ENCODE results near the gene SEC14L5. TPM values are rescaled to one million over a fixed set of nuclear protein-coding genes. Genes with fewer than 3 reads are reported as not detected.
"Not testable (repeated sequence)": the region's sequence is repeated elsewhere in the genome, so short reads cannot be mapped to it uniquely, and the experiment has no call there.

SEC14L5 gene
- total RNA-seq, 1 donor from 2014 or later: not detected

- TF ChIP-seq CTCF (IDR thresholded peaks at IDR 0.05): no peak
- H3K27ac Mint-ChIP-seq (ENCODE audit: unreplicated experiment): no peak overlapping the region
- H3K4me1 Mint-ChIP-seq (ENCODE audit: unreplicated experiment): no peaks in the 10 kb centered on the region
- H3K27me3 Mint-ChIP-seq (ENCODE audit: unreplicated experiment): peaks cover 15% of the 10 kb centered on the region
- DNase-seq (ENCODE audit: extremely low spot score, unreplicated experiment): no peak
- H3K36me3 Mint-ChIP-seq (ENCODE audit: unreplicated experiment): no peaks in the 10 kb centered on the region
- no peak overlapping the region for H3K4me3 Mint-ChIP-seq (ENCODE audit: unreplicated experiment)
- H3K9me3 Mint-ChIP-seq (ENCODE audit: unreplicated experiment): no peaks in the 10 kb centered on the region
Observed at GRCh38 chr16:5042574-5043171, 84.5 kb downstream of the SEC14L5 start.

GRCh38 chr16:5044011-5044540 is 85.9 kb downstream of the SEC14L5 start:
- Mint-ChIP-seq H3K27ac (ENCODE audit: unreplicated experiment) (no peak overlapping the region), H3K27me3 (ENCODE audit: unreplicated experiment) (peaks cover 25% of the 10 kb centered on the region), H3K4me3 (ENCODE audit: unreplicated experiment) (no peak overlapping the region), H3K36me3 (ENCODE audit: unreplicated experiment) (no peaks in the 10 kb centered on the region), H3K4me1 (ENCODE audit: unreplicated experiment) (no peaks in the 10 kb centered on the region), H3K9me3 (ENCODE audit: unreplicated experiment) (no peaks in the 10 kb centered on the region)
- no peak for TF ChIP-seq CTCF (IDR thresholded peaks at IDR 0.05)
- no peak for DNase-seq (ENCODE audit: extremely low spot score, unreplicated experiment)

GRCh38 chr16:5044581-5044980 is 86.5 kb downstream of the SEC14L5 start:
- H3K4me1 Mint-ChIP-seq (ENCODE audit: unreplicated experiment); DNase-seq (ENCODE audit: extremely low spot score, unreplicated experiment); H3K9me3 Mint-ChIP-seq (ENCODE audit: unreplicated experiment); H3K36me3 Mint-ChIP-seq (ENCODE audit: unreplicated experiment); H3K27ac Mint-ChIP-seq (ENCODE audit: unreplicated experiment); H3K4me3 Mint-ChIP-seq (ENCODE audit: unreplicated experiment): not testable (repeated sequence)
- H3K27me3 Mint-ChIP-seq (ENCODE audit: unreplicated experiment): peaks cover 27% of the 10 kb centered on the region

GRCh38 chr16:5045499-5046115 is 87.5 kb downstream of the SEC14L5 start:
- no peak overlapping the region for H3K27ac Mint-ChIP-seq (ENCODE audit: unreplicated experiment)
- H3K9me3 Mint-ChIP-seq (ENCODE audit: unreplicated experiment): no peaks in the 10 kb centered on the region
- H3K27me3 Mint-ChIP-seq (ENCODE audit: unreplicated experiment): peaks cover 34% of the 10 kb centered on the region
- H3K4me1 Mint-ChIP-seq (ENCODE audit: unreplicated experiment): no peaks in the 10 kb centered on the region
- no peak for TF ChIP-seq CTCF (IDR thresholded peaks at IDR 0.05)
- DNase-seq (ENCODE audit: extremely low spot score, unreplicated experiment): no peak
- no peak overlapping the region for H3K4me3 Mint-ChIP-seq (ENCODE audit: unreplicated experiment)
- no peaks in the 10 kb centered on the region for H3K36me3 Mint-ChIP-seq (ENCODE audit: unreplicated experiment)

- no peak overlapping the region for H3K27ac Mint-ChIP-seq (ENCODE audit: unreplicated experiment)
- no peaks in the 10 kb centered on the region for H3K4me1 Mint-ChIP-seq (ENCODE audit: unreplicated experiment)
- no peaks in the 10 kb centered on the region for H3K9me3 Mint-ChIP-seq (ENCODE audit: unreplicated experiment)
- peaks cover 41% of the 10 kb centered on the region for H3K27me3 Mint-ChIP-seq (ENCODE audit: unreplicated experiment)
- DNase-seq (ENCODE audit: extremely low spot score, unreplicated experiment): no peak
- no peak for TF ChIP-seq CTCF (IDR thresholded peaks at IDR 0.05)
- no peak overlapping the region for H3K4me3 Mint-ChIP-seq (ENCODE audit: unreplicated experiment)
- no peaks in the 10 kb centered on the region for H3K36me3 Mint-ChIP-seq (ENCODE audit: unreplicated experiment)
Observed at GRCh38 chr16:5046914-5047313, 88.8 kb downstream of the SEC14L5 start.

Measured in osteocyte (in vitro differentiated cells).